Measurements from ENCODE around the gene SPATA16.

SPATA16 gene

GRCh38 chr3:172980849-172981248 lies 160.2 kb downstream of the SPATA16 start:
- Histone ChIP-seq H3K4me2 (ENCODE audit: insufficient read depth, low read length) (no peak overlapping the region), H3K4me1 (ENCODE audit: insufficient read depth, low read length) (no peaks in the 10 kb centered on the region), H4K20me1 (ENCODE audit: insufficient read depth, low read length) (no peaks in the 10 kb centered on the region), H3K36me3 (ENCODE audit: insufficient read depth, low read length) (no peaks in the 10 kb centered on the region), H3K4me3 (ENCODE audit: low read depth in 1 of 2, low read length in 2 of 2) (no peak overlapping the region), H2AFZ (ENCODE audit: low read depth, low read length) (no peak overlapping the region), H3K27ac (ENCODE audit: low read length) (no peak overlapping the region), H3K79me2 (ENCODE audit: insufficient read depth, low read length) (no peaks in the 10 kb centered on the region), H3K9ac (ENCODE audit: low read depth, low read length) (no peak overlapping the region), H3K27me3 (ENCODE audit: insufficient read depth, low read length, poor library complexity) (no peaks in the 10 kb centered on the region), H3K9me3 (ENCODE audit: insufficient read depth, low read length, severe bottlenecking) (no peaks in the 10 kb centered on the region)
- TF ChIP-seq EZH2 (IDR thresholded peaks at IDR 0.05; ENCODE audit: borderline replicate concordance, low read depth, low read length, severe bottlenecking): no peak
- no peak for TF ChIP-seq CTCF (IDR thresholded peaks at IDR 0.05; ENCODE audit: borderline replicate concordance, extremely low read depth, low read length, poor library complexity, severe bottlenecking)
- no peak for ATAC-seq (ENCODE audit: insufficient read depth, low read depth)
- no peak for DNase-seq

- Histone ChIP-seq H3K27me3 (ENCODE audit: insufficient read depth, low read length, poor library complexity) (peaks cover 3% of the 10 kb centered on the region), H2AFZ (ENCODE audit: low read depth, low read length) (no peak overlapping the region), H3K4me3 (ENCODE audit: low read depth in 1 of 2, low read length in 2 of 2) (no peak overlapping the region), H3K79me2 (ENCODE audit: insufficient read depth, low read length) (no peaks in the 10 kb centered on the region), H3K9me3 (ENCODE audit: insufficient read depth, low read length, severe bottlenecking) (no peaks in the 10 kb centered on the region), H3K27ac (ENCODE audit: low read length) (no peak overlapping the region), H3K9ac (ENCODE audit: low read depth, low read length) (no peak overlapping the region), H3K4me2 (ENCODE audit: insufficient read depth, low read length) (no peak overlapping the region), H3K36me3 (ENCODE audit: insufficient read depth, low read length) (no peaks in the 10 kb centered on the region), H4K20me1 (ENCODE audit: insufficient read depth, low read length) (no peaks in the 10 kb centered on the region), H3K4me1 (ENCODE audit: insufficient read depth, low read length) (no peaks in the 10 kb centered on the region)
- no peak for TF ChIP-seq CTCF (IDR thresholded peaks at IDR 0.05; ENCODE audit: borderline replicate concordance, extremely low read depth, low read length, poor library complexity, severe bottlenecking)
- TF ChIP-seq EZH2 (IDR thresholded peaks at IDR 0.05; ENCODE audit: borderline replicate concordance, low read depth, low read length, severe bottlenecking): no peak
- ATAC-seq (ENCODE audit: insufficient read depth, low read depth) (no peak), DNase-seq (no peak)
Observed at GRCh38 chr3:172977696-172978095, 163.3 kb downstream of the SPATA16 start.

- no peak for ATAC-seq (ENCODE audit: insufficient read depth, low read depth)
- TF ChIP-seq CTCF (IDR thresholded peaks at IDR 0.05; ENCODE audit: borderline replicate concordance, extremely low read depth, low read length, poor library complexity, severe bottlenecking) (no peak), EZH2 (IDR thresholded peaks at IDR 0.05; ENCODE audit: borderline replicate concordance, low read depth, low read length, severe bottlenecking) (no peak)
- H3K36me3 ChIP-seq (ENCODE audit: insufficient read depth, low read length): no peaks in the 10 kb centered on the region
- H2AFZ ChIP-seq (ENCODE audit: low read depth, low read length): no peak overlapping the region
- H3K9ac ChIP-seq (ENCODE audit: low read depth, low read length): no peak overlapping the region
- H3K9me3 ChIP-seq (ENCODE audit: insufficient read depth, low read length, severe bottlenecking): no peaks in the 10 kb centered on the region
- peaks cover 3% of the 10 kb centered on the region for H3K27me3 ChIP-seq (ENCODE audit: insufficient read depth, low read length, poor library complexity)
- DNase-seq: no peak
- H3K27ac ChIP-seq (ENCODE audit: low read length): no peak overlapping the region
- H3K4me2 ChIP-seq (ENCODE audit: insufficient read depth, low read length): no peak overlapping the region
- no peaks in the 10 kb centered on the region for H3K79me2 ChIP-seq (ENCODE audit: insufficient read depth, low read length)
- no peak overlapping the region for H3K4me3 ChIP-seq (ENCODE audit: low read depth in 1 of 2, low read length in 2 of 2)
- no peaks in the 10 kb centered on the region for H3K4me1 ChIP-seq (ENCODE audit: insufficient read depth, low read length)
- no peaks in the 10 kb centered on the region for H4K20me1 ChIP-seq (ENCODE audit: insufficient read depth, low read length)
Observed at GRCh38 chr3:172974969-172975368, 166.1 kb downstream of the SPATA16 start.

GRCh38 chr3:172973799-172974198 lies 167.2 kb downstream of the SPATA16 start:
- Histone ChIP-seq H3K79me2 (ENCODE audit: insufficient read depth, low read length) (no peaks in the 10 kb centered on the region), H3K27me3 (ENCODE audit: insufficient read depth, low read length, poor library complexity) (peaks cover 3% of the 10 kb centered on the region), H2AFZ (ENCODE audit: low read depth, low read length) (no peak overlapping the region), H3K9me3 (ENCODE audit: insufficient read depth, low read length, severe bottlenecking) (no peaks in the 10 kb centered on the region), H3K27ac (ENCODE audit: low read length) (no peak overlapping the region), H3K4me1 (ENCODE audit: insufficient read depth, low read length) (no peaks in the 10 kb centered on the region), H3K9ac (ENCODE audit: low read depth, low read length) (no peak overlapping the region), H3K4me2 (ENCODE audit: insufficient read depth, low read length) (no peak overlapping the region), H4K20me1 (ENCODE audit: insufficient read depth, low read length) (no peaks in the 10 kb centered on the region), H3K4me3 (ENCODE audit: low read depth in 1 of 2, low read length in 2 of 2) (no peak overlapping the region), H3K36me3 (ENCODE audit: insufficient read depth, low read length) (no peaks in the 10 kb centered on the region)
- TF ChIP-seq EZH2 (IDR thresholded peaks at IDR 0.05; ENCODE audit: borderline replicate concordance, low read depth, low read length, severe bottlenecking) (no peak), CTCF (IDR thresholded peaks at IDR 0.05; ENCODE audit: borderline replicate concordance, extremely low read depth, low read length, poor library complexity, severe bottlenecking) (no peak)
- DNase-seq: no peak
- ATAC-seq (ENCODE audit: insufficient read depth, low read depth): no peak
